B cell (primary cell): ENCODE measurements around the gene DROSHA. TPM values are rescaled to one million over a fixed set of nuclear protein-coding genes. Genes with fewer than 3 reads are reported as not detected.

Source experiments
- ATAC-seq: fragments of 200-7000 bp; cut with Tn5 transposase; one replicate; pipeline ENCODE4 v1.10.0; 2021; ENCODE audit warnings: low read depth, mild to moderate bottlenecking, moderate number of reproducible peaks, moderate library complexity
- CTCF ChIA-PET: fragments of 350-600 bp; sonication (Branson Sonifier 250); formaldehyde crosslinking; loops from one replicate; lab custom pipeline; 2021; ENCODE audit warnings: antibody characterized with exemption, inconsistent platforms; lab: Charles Lee
- POLR2A ChIA-PET: fragments of 350-600 bp; sonication (Branson Sonifier 250); formaldehyde crosslinking; loops from one replicate; lab custom pipeline; 2021; ENCODE audit warnings: antibody characterized with exemption; lab: Charles Lee
- DNase-seq: peaks from one replicate; pipeline ENCODE4 v3.0.0; 2013
- H2AFZ ChIP-seq: 2 replicates; pipeline ENCODE4 v1.6.1; 2012; ENCODE audit warnings: mild to moderate bottlenecking, low read depth, low read length; ENCODE audit not compliant: insufficient read depth, poor library complexity, severe bottlenecking
- H3K27ac ChIP-seq, 2 donors: 1 replicate in 1 of 2; 2 replicates in 1 of 2; pipeline ENCODE4 v1.5.1; 2012 to 2013; ENCODE audit warnings: low read length in 2 of 2, mild to moderate bottlenecking in 2 of 2, moderate library complexity in 1 of 2
- H3K27me3 ChIP-seq, 4 experiments: fragments of 200-600 bp in 1 of 4; sonication (generic) in 1 of 4; replicated peaks in 1 of 4; 1 replicate in 2 of 4; 2 replicates in 2 of 4; pipeline versions ENCODE4 v1.6.1 to v1.7.0; 2013 to 2016; ENCODE audit warnings: low read length in 3 of 4, mild to moderate bottlenecking in 2 of 4, mixed read lengths in 1 of 4, moderate library complexity in 1 of 4; ENCODE audit not compliant: insufficient read depth in 4 of 4, control insufficient read depth in 3 of 4; ENCODE audit errors: control extremely low read depth in 1 of 4
- H3K36me3 ChIP-seq, 2 experiments: replicated peaks in 1 of 2; 1 replicate in 1 of 2; 2 replicates in 1 of 2; pipeline versions ENCODE4 v1.6.1 to v1.7.1; 2013; ENCODE audit warnings: low read length in 1 of 2; ENCODE audit not compliant: insufficient read depth in 2 of 2, control insufficient read depth in 1 of 2; ENCODE audit errors: control extremely low read depth in 1 of 2, extremely low read depth in 1 of 2
- H3K4me1 ChIP-seq, 2 donors: fragments of 200-600 bp in 1 of 2; sonication (generic) in 1 of 2; 1 replicate in 1 of 2; 2 replicates in 1 of 2; pipeline versions ENCODE4 v1.5.1 to v1.6.1; 2013 to 2017; ENCODE audit warnings: low read length in 2 of 2; ENCODE audit not compliant: control insufficient read depth in 2 of 2, insufficient read depth in 2 of 2
- H3K4me2 ChIP-seq: replicated peaks from 2 replicates; pipeline ENCODE3; 2012; ENCODE audit warnings: mild to moderate bottlenecking, low read depth, low read length; ENCODE audit not compliant: poor library complexity, severe bottlenecking
- H3K4me3 ChIP-seq, 5 experiments: fragments of 200-600 bp in 1 of 5; sonication (generic) in 1 of 5; 1 replicate in 3 of 5; 2 replicates in 2 of 5; pipeline versions ENCODE4 v1.5.1 to v1.7.0; 2011 to 2016; ENCODE audit warnings: low read length in 4 of 5, mild to moderate bottlenecking in 4 of 5, low read depth in 2 of 5, control low read depth in 1 of 5, moderate library complexity in 1 of 5; ENCODE audit not compliant: insufficient read depth in 1 of 5; ENCODE audit errors: control extremely low read depth in 1 of 5, extremely low read depth in 1 of 5
- H3K79me2 ChIP-seq: fragments of 200-600 bp; sonication (generic); one replicate; pipeline ENCODE4 v1.6.0; 2016; ENCODE audit warnings: low read length; ENCODE audit not compliant: control insufficient read depth, insufficient read depth
- H3K9ac ChIP-seq: fragments of 200-600 bp; sonication (generic); 2 replicates; pipeline ENCODE4 v1.6.1; 2017; ENCODE audit warnings: mild to moderate bottlenecking, low read length, moderate library complexity
- H3K9me3 ChIP-seq, 3 donors: one replicate each; pipeline versions ENCODE4 v1.6.1 to v1.7.1; 2013; ENCODE audit warnings: low read length in 2 of 3; ENCODE audit not compliant: control insufficient read depth in 2 of 3, insufficient read depth in 1 of 3; ENCODE audit errors: control extremely low read depth in 1 of 3
- H4K20me1 ChIP-seq: 2 replicates; pipeline ENCODE4 v1.6.0; 2012; ENCODE audit warnings: mild to moderate bottlenecking, low read length; ENCODE audit not compliant: insufficient read depth, control insufficient read depth, poor library complexity, severe bottlenecking
- H3K27ac Mint-ChIP-seq: one replicate; pipeline ENCODE4 v1.8.0; 2021; ENCODE audit warnings: mixed read lengths
- H3K27me3 Mint-ChIP-seq: one replicate; pipeline ENCODE4 v1.8.0; 2021; ENCODE audit warnings: mixed read lengths
- H3K4me1 Mint-ChIP-seq: one replicate; pipeline ENCODE4 v1.8.0; 2021; ENCODE audit warnings: mixed read lengths
- H3K4me3 Mint-ChIP-seq: one replicate; pipeline ENCODE4 v1.8.0; 2021; ENCODE audit warnings: mixed read lengths
- H3K9me3 Mint-ChIP-seq: one replicate; pipeline ENCODE4 v1.8.0; 2022; ENCODE audit warnings: mixed read lengths; ENCODE audit not compliant: insufficient read depth
- CTCF ChIP-seq: fragments of 200-600 bp; IDR thresholded peaks from one replicate; pipeline ENCODE4 v1.8.0; 2022; ENCODE audit warnings: antibody characterized with exemption, mild to moderate bottlenecking
- EZH2 ChIP-seq: IDR thresholded peaks from 2 replicates; pipeline ENCODE4 v1.6.1; 2012; ENCODE audit warnings: borderline replicate concordance, low read depth, mild to moderate bottlenecking, moderate library complexity, low read length; ENCODE audit not compliant: insufficient read depth, poor library complexity, severe bottlenecking
- WGBS: methylation state at CpG from one replicate; pipeline ENCODE4 v1.1.5; 2013; ENCODE audit warnings: missing lambda C conversion rate; ENCODE audit not compliant: insufficient coverage; 5-methylcytosine and 5-hydroxymethylcytosine counted together
- intact Hi-C: fragments of 100-400 bp; cut with micrococcal nuclease; formaldehyde crosslinking; loops from one replicate; pipeline ENCODE4 v1.10.0; 2022
- polyA plus RNA-seq: library from polyadenylated mRNA; depleted of rRNA; stranded (reverse); fragments of >200 nt; gene quantifications from 2 replicates; pipeline ENCODE4 v1.2.3, GENCODE V29; 2012
- total RNA-seq, 2 donors: library from RNA; stranded (reverse); fragments of 120-200 nt in 1 of 2; gene quantifications; 1 replicate in 1 of 2; 2 replicates in 1 of 2; pipeline versions ENCODE4 v1.2.3 to v1.2.4, GENCODE V29; 2013 to 2022

Gene DROSHA
- total and polyA plus RNA-seq, 2 donors (not counting 1 experiment from before 2014, with no cell fraction given), result 31.2 to 62.4 TPM

- DNase-seq (no peak), ATAC-seq (no peak)
- Histone ChIP-seq H2AFZ (no peak overlapping the region), H3K27me3 (no peaks in the 10 kb centered on the region), H3K4me3 (no peak overlapping the region), H3K4me1 (no peaks in the 10 kb centered on the region), H3K36me3 (peaks cover 1 to 41% of the 10 kb centered on the region in 2 experiments), H3K4me2 (no peak overlapping the region), H4K20me1 (no peaks in the 10 kb centered on the region), H3K79me2 (no peaks in the 10 kb centered on the region), H3K9me3 (no peaks in the 10 kb centered on the region), H3K27ac (no peak overlapping the region), H3K9ac (no peak overlapping the region)
- intact Hi-C loops, result no loop called here
- CTCF ChIA-PET, result no interaction called here
- H3K4me3 Mint-ChIP-seq, result no peak overlapping the region
- TF ChIP-seq EZH2 (no peak), CTCF (no peak)
- H3K9me3 Mint-ChIP-seq, result no peaks in the 10 kb centered on the region
- no CpG with 5 or more reads among the region's 2 CpGs for WGBS
- POLR2A ChIA-PET, result no interaction called here
- no peaks in the 10 kb centered on the region for H3K27me3 Mint-ChIP-seq
- no peak overlapping the region for H3K27ac Mint-ChIP-seq
- H3K4me1 Mint-ChIP-seq, result no peaks in the 10 kb centered on the region
Observed at GRCh38 chr5:31487506-31487905, 44.4 kb downstream of the DROSHA start.

- H3K4me3 ChIP-seq, result no peak overlapping the region
- POLR2A ChIA-PET, result no interaction called here
- H3K27ac ChIP-seq, result no peak overlapping the region
- Mint-ChIP-seq H3K27me3 (no peaks in the 10 kb centered on the region), H3K4me3 (no peak overlapping the region), H3K27ac (no peak overlapping the region), H3K4me1 (no peaks in the 10 kb centered on the region), H3K9me3 (no peaks in the 10 kb centered on the region)
- H3K27me3 ChIP-seq, result no peaks in the 10 kb centered on the region
- H4K20me1 ChIP-seq, result no peaks in the 10 kb centered on the region
- no peak overlapping the region for H3K9ac ChIP-seq
- peaks cover 5 to 47% of the 10 kb centered on the region in 2 experiments for H3K36me3 ChIP-seq
- ATAC-seq (no peak), DNase-seq (no peak)
- TF ChIP-seq CTCF (no peak), EZH2 (no peak)
- H2AFZ ChIP-seq, result no peak overlapping the region
- H3K4me1 ChIP-seq, result no peaks in the 10 kb centered on the region
- no peaks in the 10 kb centered on the region for H3K79me2 ChIP-seq
- intact Hi-C loops, result no loop called here
- H3K9me3 ChIP-seq, result no peaks in the 10 kb centered on the region
- no peak overlapping the region for H3K4me2 ChIP-seq
- CTCF ChIA-PET, result no interaction called here
- 91% methylated on average over 4 of the region's 6 CpGs for WGBS
Observed at GRCh38 chr5:31486441-31486840, 45.5 kb downstream of the DROSHA start.
